LNCAP (cell line): ENCODE results near the gene DLL1.

ENCODE experiments used
- CTCF ChIP-seq: fragments of 450-650 bp; IDR thresholded peaks from 2 replicates; pipeline ENCODE4 v1.5.1; 2017; ENCODE audit warnings: mild to moderate bottlenecking

DLL1 gene

GRCh38 chr6:170266061-170266825 lies 24.6 kb downstream of the DLL1 start:
- TF ChIP-seq CTCF = no peak

- TF ChIP-seq CTCF = peak; percentile 38; the same call in 1 of the 2 replicates
Measured at GRCh38 chr6:170265655-170266054, 25.2 kb downstream of the DLL1 start.

GRCh38 chr6:170264086-170264485 lies 26.8 kb downstream of the DLL1 start:
- no peak for TF ChIP-seq CTCF

- TF ChIP-seq CTCF = no peak
Measured at GRCh38 chr6:170263410-170263809, 27.5 kb downstream of the DLL1 start.

- TF ChIP-seq CTCF = no peak
Measured at GRCh38 chr6:170262489-170263088, 28.3 kb downstream of the DLL1 start.

GRCh38 chr6:170261643-170262488 lies 29.0 kb downstream of the DLL1 start:
- TF ChIP-seq CTCF = no peak

GRCh38 chr6:170260686-170261085 lies 30.2 kb downstream of the DLL1 start:
- TF ChIP-seq CTCF = no peak; the same call in 1 of the 2 replicates
